SK-N-SH (cell line): ENCODE data around the gene AP4S1. TPM values are rescaled to one million over a fixed set of nuclear protein-coding genes. Genes with fewer than 3 reads are reported as not detected.

ENCODE experiments used
- CTCF ChIA-PET: fragments of 300-600, 350-600 bp; formaldehyde crosslinking; extraction: SDS; loops from one replicate; lab custom pipeline; 2021; lab: Yijun Ruan, JAX
- POLR2A ChIA-PET: fragments of 350-600 bp; sonication (Branson Sonifier 250); formaldehyde crosslinking; extraction: SDS; loops from one replicate; lab custom pipeline; 2020; ENCODE audit warnings: antibody characterized with exemption, inconsistent platforms; lab: Yijun Ruan, JAX
- DNase-seq: peaks from one replicate; pipeline ENCODE4 v3.0.0; 2012
- H2AFZ ChIP-seq: fragments of 200-600 bp; sonication (generic); 2 replicates; pipeline ENCODE4 v1.8.1; 2016; ENCODE audit warnings: antibody characterized with exemption, mild to moderate bottlenecking, low read depth
- H3F3A ChIP-seq: fragments of 200-600 bp; sonication (generic); replicated peaks from 2 replicates; pipeline ENCODE3; 2016; ENCODE audit warnings: antibody characterized with exemption, mild to moderate bottlenecking; ENCODE audit not compliant: insufficient read depth
- H3K27ac ChIP-seq, 2 experiments: fragments of 200-500 bp in 1 of 2; fragments of 200-600 bp in 1 of 2; sonication (Bioruptor generic) in 1 of 2; sonication (generic), shearing (Covaris generic) in 1 of 2; 2 replicates each; pipeline versions ENCODE4 v1.5.1 to v1.6.1; 2014 to 2016; ENCODE audit warnings: low read depth in 2 of 2, inconsistent platforms in 1 of 2, low read length in 1 of 2, mild to moderate bottlenecking in 1 of 2, mixed read lengths in 1 of 2
- H3K27me3 ChIP-seq: fragments of 200-600 bp; sonication (generic), shearing (Covaris generic); 2 replicates; pipeline ENCODE4 v1.6.1; 2016; ENCODE audit warnings: mixed run types; ENCODE audit not compliant: insufficient read depth
- H3K36me3 ChIP-seq, 2 experiments: fragments of 200-500 bp in 1 of 2; fragments of 200-600 bp in 1 of 2; sonication (Bioruptor generic) in 1 of 2; sonication (generic) in 1 of 2; replicated peaks in 1 of 2; 2 replicates each; pipeline versions ENCODE3 to v1.5.1; 2014 to 2016; ENCODE audit warnings: low read length in 1 of 2, mild to moderate bottlenecking in 1 of 2; ENCODE audit not compliant: insufficient read depth in 2 of 2, control insufficient read depth in 1 of 2
- H3K4me1 ChIP-seq, 2 experiments: fragments of 200-500 bp in 1 of 2; fragments of 200-600 bp in 1 of 2; sonication (Bioruptor generic) in 1 of 2; sonication (generic), shearing (Covaris generic) in 1 of 2; 2 replicates each; pipeline versions ENCODE4 v1.5.1 to v1.6.1; 2014 to 2016; ENCODE audit warnings: low read depth in 1 of 2, low read length in 1 of 2, mixed run types in 1 of 2; ENCODE audit not compliant: insufficient read depth in 2 of 2, control insufficient read depth in 1 of 2
- H3K4me2 ChIP-seq: fragments of 200-600 bp; sonication (generic), shearing (Covaris generic); 2 replicates; pipeline ENCODE4 v1.6.1; 2017; ENCODE audit warnings: mixed run types
- H3K4me3 ChIP-seq, 2 experiments: fragments of 200-500 bp in 1 of 2; fragments of 200-600 bp in 1 of 2; sonication (Bioruptor generic) in 1 of 2; sonication (generic), shearing (Covaris generic) in 1 of 2; 2 replicates each; pipeline versions ENCODE4 v1.5.1 to v1.8.1; 2014 to 2016; ENCODE audit warnings: low read depth in 2 of 2, inconsistent platforms in 1 of 2, low read length in 1 of 2, mild to moderate bottlenecking in 1 of 2, mixed read lengths in 1 of 2, moderate library complexity in 1 of 2
- H3K79me2 ChIP-seq: fragments of 200-600 bp; sonication (generic); 2 replicates; pipeline ENCODE4 v1.8.1; 2017; ENCODE audit warnings: mild to moderate bottlenecking; ENCODE audit not compliant: insufficient read depth
- H3K9ac ChIP-seq: fragments of 200-600 bp; sonication (generic); 2 replicates; pipeline ENCODE4 v1.6.1; 2017; ENCODE audit warnings: mixed run types
- H3K9me2 ChIP-seq: fragments of 200-600 bp; sonication (generic); 2 replicates; pipeline ENCODE4 v1.6.1; 2017; ENCODE audit warnings: mixed run types
- H3K9me3 ChIP-seq: fragments of 200-600 bp; sonication (generic); 2 replicates; pipeline ENCODE4 v1.6.1; 2017; ENCODE audit warnings: mixed run types, mild to moderate bottlenecking, moderate library complexity
- H4K20me1 ChIP-seq: fragments of 200-600 bp; sonication (generic); 2 replicates; pipeline ENCODE4 v1.6.1; 2017; ENCODE audit warnings: mild to moderate bottlenecking, mixed run types; ENCODE audit not compliant: insufficient read depth
- ELF1 ChIP-seq: IDR thresholded peaks from 2 replicates; pipeline ENCODE4 v1.4.0; 2012
- FOXJ3 ChIP-seq: sonication (generic); formaldehyde crosslinking; IDR thresholded peaks from 2 replicates; pipeline ENCODE4 v1.5.1; 2020; ENCODE audit warnings: mild to moderate bottlenecking, missing genetic modification reagents
- GATA2 ChIP-seq: sonication (generic); formaldehyde crosslinking; IDR thresholded peaks from 2 replicates; pipeline ENCODE4 v1.5.0; 2020; ENCODE audit warnings: mild to moderate bottlenecking, missing genetic modification reagents
- IRF3 ChIP-seq: fragments of 150-350 bp; IDR thresholded peaks from 2 replicates; pipeline ENCODE4 v1.6.1; 2016; ENCODE audit warnings: mild to moderate bottlenecking, low read depth, low read length
- MAX ChIP-seq: IDR thresholded peaks from 2 replicates; pipeline ENCODE4 v1.4.0; 2012; ENCODE audit warnings: low read depth
- USF2 ChIP-seq: fragments of 150-350 bp; IDR thresholded peaks from 2 replicates; pipeline ENCODE4 v1.6.1; 2017; ENCODE audit warnings: antibody characterized with exemption, low read length, low read depth, borderline replicate concordance
- YY1 ChIP-seq: IDR thresholded peaks from 2 replicates; pipeline ENCODE4 v1.4.0; 2012; ENCODE audit warnings: low read depth, mild to moderate bottlenecking
- WGBS: methylation state at CpG from one replicate; pipeline ENCODE4 v1.1.6; 2017; ENCODE audit warnings: low lambda C conversion rate; 5-methylcytosine and 5-hydroxymethylcytosine counted together
- polyA plus RNA-seq, 3 experiments: library from polyadenylated mRNA; depleted of rRNA; stranded (reverse); fragments of >200 nt; gene quantifications; 2 replicates each; pipeline ENCODE4 v1.2.3, GENCODE V29; 2012
- TF ChIP-seq, protein P1 (sequence below): fragments of 200-600 bp; sonication (generic); IDR thresholded peaks from 2 replicates; pipeline ENCODE4 v1.6.1; 2017; ENCODE audit warnings: antibody characterized with exemption, mild to moderate bottlenecking, moderate library complexity
- TF ChIP-seq, protein P2 (sequence below): IDR thresholded peaks from 2 replicates; pipeline ENCODE4; 2012

The AP4S1 gene
- polyA plus RNA-seq, 1 of the 3 experiments (the other 2 are of a cell fraction) = 1.7 TPM

DNA sequence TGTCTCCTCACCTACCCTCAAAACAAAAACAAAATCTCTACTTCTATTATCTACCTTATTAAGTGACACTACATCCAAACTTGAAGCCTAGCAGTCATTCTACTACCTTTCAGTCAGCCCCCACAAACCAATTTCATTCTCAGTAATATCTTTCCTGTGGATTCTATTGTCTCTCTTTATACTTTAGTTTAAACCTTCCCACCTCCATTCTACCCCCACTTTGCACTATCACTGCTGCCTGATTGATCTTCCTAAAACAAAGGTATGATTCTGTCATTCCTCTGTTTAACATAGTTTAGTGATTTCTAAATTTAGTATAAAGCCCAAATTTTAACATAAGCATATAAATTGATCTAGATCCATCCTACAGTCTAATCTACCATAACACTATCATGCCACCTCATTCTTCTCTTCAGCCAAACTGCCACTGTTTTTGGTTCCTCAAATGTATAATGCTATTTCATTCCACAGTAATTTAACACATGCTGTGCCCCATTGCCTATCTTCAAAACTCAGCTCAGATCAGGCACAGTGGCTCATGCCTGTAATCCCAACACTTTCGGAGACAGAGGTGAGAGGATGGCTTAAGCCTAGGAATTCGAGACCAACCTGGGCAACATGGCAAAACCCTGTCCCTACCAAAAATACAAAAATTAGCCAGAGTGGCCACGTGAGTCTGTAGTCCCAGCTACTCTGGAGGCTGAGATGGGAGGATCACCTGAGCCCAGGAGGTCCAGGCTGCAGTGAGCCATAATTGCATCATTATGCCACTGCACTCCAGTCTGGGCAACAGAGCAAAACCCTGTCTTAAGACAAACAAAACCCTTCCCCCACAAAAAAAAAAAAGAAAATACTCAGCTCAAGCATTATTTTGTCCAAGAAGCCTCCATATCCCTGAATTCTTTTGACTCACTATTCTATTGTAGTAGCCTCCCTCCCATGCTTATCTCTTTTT, 3.8 kb downstream of the AP4S1 start (continued):
- TF ChIP-seq USF2 (no peak), FOXJ3 (CRISPR knock-in tag) (no peak), GATA2 (no peak), YY1 (no peak)
- TF ChIP-seq, protein P1, sequence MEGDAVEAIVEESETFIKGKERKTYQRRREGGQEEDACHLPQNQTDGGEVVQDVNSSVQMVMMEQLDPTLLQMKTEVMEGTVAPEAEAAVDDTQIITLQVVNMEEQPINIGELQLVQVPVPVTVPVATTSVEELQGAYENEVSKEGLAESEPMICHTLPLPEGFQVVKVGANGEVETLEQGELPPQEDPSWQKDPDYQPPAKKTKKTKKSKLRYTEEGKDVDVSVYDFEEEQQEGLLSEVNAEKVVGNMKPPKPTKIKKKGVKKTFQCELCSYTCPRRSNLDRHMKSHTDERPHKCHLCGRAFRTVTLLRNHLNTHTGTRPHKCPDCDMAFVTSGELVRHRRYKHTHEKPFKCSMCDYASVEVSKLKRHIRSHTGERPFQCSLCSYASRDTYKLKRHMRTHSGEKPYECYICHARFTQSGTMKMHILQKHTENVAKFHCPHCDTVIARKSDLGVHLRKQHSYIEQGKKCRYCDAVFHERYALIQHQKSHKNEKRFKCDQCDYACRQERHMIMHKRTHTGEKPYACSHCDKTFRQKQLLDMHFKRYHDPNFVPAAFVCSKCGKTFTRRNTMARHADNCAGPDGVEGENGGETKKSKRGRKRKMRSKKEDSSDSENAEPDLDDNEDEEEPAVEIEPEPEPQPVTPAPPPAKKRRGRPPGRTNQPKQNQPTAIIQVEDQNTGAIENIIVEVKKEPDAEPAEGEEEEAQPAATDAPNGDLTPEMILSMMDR = no peak
- TF ChIP-seq, protein P2, sequence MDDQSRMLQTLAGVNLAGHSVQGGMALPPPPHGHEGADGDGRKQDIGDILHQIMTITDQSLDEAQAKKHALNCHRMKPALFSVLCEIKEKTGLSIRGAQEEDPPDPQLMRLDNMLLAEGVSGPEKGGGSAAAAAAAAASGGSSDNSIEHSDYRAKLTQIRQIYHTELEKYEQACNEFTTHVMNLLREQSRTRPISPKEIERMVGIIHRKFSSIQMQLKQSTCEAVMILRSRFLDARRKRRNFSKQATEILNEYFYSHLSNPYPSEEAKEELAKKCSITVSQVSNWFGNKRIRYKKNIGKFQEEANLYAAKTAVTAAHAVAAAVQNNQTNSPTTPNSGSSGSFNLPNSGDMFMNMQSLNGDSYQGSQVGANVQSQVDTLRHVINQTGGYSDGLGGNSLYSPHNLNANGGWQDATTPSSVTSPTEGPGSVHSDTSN = no peak
- TF ChIP-seq, all 33 proteins: peak for 0

DNA sequence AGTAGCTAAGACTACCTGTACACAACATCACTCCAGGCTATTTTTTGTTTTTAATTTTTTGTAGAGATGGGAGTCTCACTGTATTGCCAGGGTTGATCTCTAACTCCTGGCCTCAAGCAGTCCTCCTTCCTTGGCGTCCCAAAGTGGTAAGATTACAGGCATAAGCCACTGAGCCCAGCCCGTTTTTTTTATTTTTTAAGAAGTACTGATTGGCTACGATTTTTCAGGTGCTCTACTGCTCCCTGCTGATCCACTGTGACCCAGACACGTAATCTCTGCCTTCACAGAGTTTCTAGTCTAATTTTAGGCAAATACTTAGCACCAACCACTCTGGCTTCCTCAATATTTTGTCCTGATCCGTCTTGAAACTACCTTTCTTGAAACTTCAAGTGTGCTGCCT, 5.0 kb downstream of the AP4S1 start:
- TF ChIP-seq, protein P1 = no peak
- no peak for TF ChIP-seq IRF3
- TF ChIP-seq FOXJ3 (CRISPR knock-in tag) = no peak
- TF ChIP-seq MAX = no peak
- TF ChIP-seq ELF1 = no peak
- TF ChIP-seq, all 33 proteins: peak for 0
- ChIA-PET CTCF (no interaction called here), POLR2A (no interaction called here)
- Histone ChIP-seq H3K4me1 (no peaks in the 10 kb centered on the region; a peak in 1 of 4 replicates), H3K4me3 (no peak overlapping the region), H3K9ac (no peak overlapping the region), H3K4me2 (no peak overlapping the region), H3K27me3 (no peaks in the 10 kb centered on the region), H3K9me2 (no peaks in the 10 kb centered on the region), H3F3A (peaks cover 34% of the 10 kb centered on the region), H3K36me3 (no peaks in the 10 kb centered on the region), H3K79me2 (peaks cover 32% of the 10 kb centered on the region), H4K20me1 (no peaks in the 10 kb centered on the region), H2AFZ (no peak overlapping the region), H3K9me3 (no peaks in the 10 kb centered on the region), H3K27ac (no peak overlapping the region)
- WGBS = 90% methylated on average over 5 of the region's 5 CpGs
- no peak for DNase-seq
